HepG2 (cell line): ENCODE data around the gene MED22. TPM values are rescaled to one million over a fixed set of nuclear protein-coding genes. Genes with fewer than 3 reads are reported as not detected.

ENCODE experiments used
- ATAC-seq: fragments of 200-7000 bp; cut with Tn5 transposase; 3 replicates; pipeline ENCODE4 v1.9.1; 2020; ENCODE audit warnings: mild to moderate bottlenecking, moderate library complexity
- BruUV-seq: library from RNA; stranded (reverse); fragments of 400-500 nt; replicated peaks from 2 replicates; lab custom pipeline; 2021; lab: Mats Ljungman, UMichigan
- CTCF ChIA-PET: fragments of 300-600 bp; formaldehyde crosslinking; extraction: SDS; loops from one replicate; lab custom pipeline; 2021; ENCODE audit warnings: low total read pairs, inconsistent platforms, low intra/inter-chr PET ratio; lab: Yijun Ruan, JAX
- POLR2A ChIA-PET: fragments of 350-600 bp; sonication (Branson Sonifier 250); formaldehyde crosslinking; loops from one replicate; lab custom pipeline; 2020; ENCODE audit warnings: antibody characterized with exemption, inconsistent platforms; lab: Yijun Ruan, JAX
- DNase-seq: peaks from one replicate; pipeline ENCODE4 v3.0.0-alpha.2; 2015; ENCODE audit warnings: low spot score
- FAIRE-seq: peaks from 3 replicates; lab custom pipeline; 2011; peaks lifted over from hg19 to GRCh38; lab: Jason Lieb, UNC
- H2AFZ ChIP-seq: one replicate; pipeline ENCODE4 v1.6.1; 2011; ENCODE audit warnings: low read length, inconsistent platforms
- H3K27ac ChIP-seq: fragments of 300-600 bp; 3 replicates; pipeline ENCODE4 v1.8.0; 2011; ENCODE audit warnings: mixed run types, mild to moderate bottlenecking, mixed read lengths, low read length, inconsistent platforms; ENCODE audit not compliant: insufficient read depth; ENCODE audit errors: extremely low read length
- H3K27me3 ChIP-seq, 2 experiments: fragments of 200-600 bp in 1 of 2; 2 replicates in 1 of 2; 3 replicates in 1 of 2; pipeline versions ENCODE4 v1.6.0 to v1.8.0; 2011; ENCODE audit warnings: low read length in 2 of 2, mild to moderate bottlenecking in 2 of 2, moderate library complexity in 2 of 2, inconsistent platforms in 1 of 2; ENCODE audit not compliant: insufficient read depth in 2 of 2, control insufficient read depth in 1 of 2
- H3K36me3 ChIP-seq, 2 experiments: fragments of 200-600 bp in 1 of 2; replicated peaks in 1 of 2; 2 replicates in 1 of 2; 3 replicates in 1 of 2; pipeline versions ENCODE4 v1.5.1 to v1.8.0; 2011; ENCODE audit warnings: low read length in 2 of 2, inconsistent platforms in 1 of 2; ENCODE audit not compliant: insufficient read depth in 2 of 2, control insufficient read depth in 1 of 2
- H3K4me1 ChIP-seq: 2 replicates; pipeline ENCODE4 v1.5.1; 2012; ENCODE audit warnings: low read length, inconsistent platforms; ENCODE audit not compliant: insufficient read depth
- H3K4me2 ChIP-seq: 2 replicates; pipeline ENCODE4 v1.6.0; 2011; ENCODE audit warnings: low read depth, low read length, inconsistent platforms
- H3K4me3 ChIP-seq, 3 experiments: fragments of 200-600 bp in 1 of 3; sonication (generic), shearing (Covaris generic) in 1 of 3; replicated peaks in 1 of 3; 2 replicates each; pipeline ENCODE4 v1.5.1; 2011 to 2016; ENCODE audit warnings: low read length in 3 of 3, inconsistent platforms in 2 of 3, low read depth in 2 of 3, mild to moderate bottlenecking in 2 of 3, control low read depth in 1 of 3, mixed read lengths in 1 of 3; ENCODE audit not compliant: insufficient read depth in 1 of 3
- H3K79me2 ChIP-seq: one replicate; pipeline ENCODE4 v1.6.1; 2011; ENCODE audit warnings: low read length, inconsistent platforms; ENCODE audit not compliant: insufficient read depth
- H3K9ac ChIP-seq: 2 replicates; pipeline ENCODE4 v1.6.0; 2011; ENCODE audit warnings: mild to moderate bottlenecking, low read depth, low read length, inconsistent platforms; ENCODE audit not compliant: insufficient read depth
- H3K9me3 ChIP-seq: 2 replicates; pipeline ENCODE4 v1.5.1; 2012; ENCODE audit warnings: mild to moderate bottlenecking, low read length
- H4K20me1 ChIP-seq: 2 replicates; pipeline ENCODE4 v1.6.0; 2011; ENCODE audit warnings: inconsistent platforms, mild to moderate bottlenecking, low read length, moderate library complexity; ENCODE audit not compliant: insufficient read depth
- CREB1 ChIP-seq, 2 experiments: fragments of 450-650 bp in 1 of 2; IDR thresholded peaks; 2 replicates each; pipeline ENCODE4 v1.6.1; 2016 to 2017; ENCODE audit warnings: control low read depth in 1 of 2, mild to moderate bottlenecking in 1 of 2, missing compliant biosample characterization in 1 of 2, missing genetic modification characterization in 1 of 2
- ELF1 ChIP-seq: sonication (generic); formaldehyde crosslinking; IDR thresholded peaks from 2 replicates; pipeline ENCODE4 v1.4.0; 2020; ENCODE audit warnings: missing genetic modification reagents
- GLI4 ChIP-seq: sonication (generic); formaldehyde crosslinking; IDR thresholded peaks from 2 replicates; pipeline ENCODE4 v1.5.1; 2020; ENCODE audit warnings: missing genetic modification reagents, mild to moderate bottlenecking, moderate library complexity, borderline replicate concordance
- MAZ ChIP-seq, 2 experiments: sonication (generic) in 1 of 2; formaldehyde crosslinking in 1 of 2; IDR thresholded peaks; 2 replicates each; pipeline versions ENCODE4 v1.5.0 to v1.6.1; 2012 to 2020; ENCODE audit warnings: low read depth in 2 of 2, mild to moderate bottlenecking in 2 of 2, borderline replicate concordance in 1 of 2, improper control_type of control experiment in 1 of 2, low read length in 1 of 2, missing genetic modification reagents in 1 of 2, moderate library complexity in 1 of 2
- MIXL1 ChIP-seq: IDR thresholded peaks from 2 replicates; pipeline ENCODE4 v1.6.1; 2016
- PHF20 ChIP-seq: sonication (generic); formaldehyde crosslinking; IDR thresholded peaks from 2 replicates; pipeline ENCODE4 v1.5.0; 2020; ENCODE audit warnings: mild to moderate bottlenecking, missing genetic modification reagents
- RAD21 ChIP-seq: fragments of 450-650 bp; formaldehyde crosslinking; IDR thresholded peaks from 2 replicates; pipeline ENCODE4 v1.5.0; 2020; ENCODE audit warnings: mild to moderate bottlenecking
- REPIN1 ChIP-seq: sonication (generic); formaldehyde crosslinking; IDR thresholded peaks from 2 replicates; pipeline ENCODE4 v1.8.0; 2022; ENCODE audit warnings: missing genetic modification reagents, low read depth, mild to moderate bottlenecking, borderline replicate concordance
- SMAD1 ChIP-seq: sonication (generic); formaldehyde crosslinking; IDR thresholded peaks from 2 replicates; pipeline ENCODE4 v1.4.0; 2020; ENCODE audit warnings: missing genetic modification reagents, low read depth, mild to moderate bottlenecking, borderline replicate concordance
- STAG1 ChIP-seq: sonication (generic); formaldehyde crosslinking; IDR thresholded peaks from 2 replicates; pipeline ENCODE4 v1.4.0; 2020; ENCODE audit warnings: missing genetic modification reagents
- TCF7 ChIP-seq: sonication (generic); IDR thresholded peaks from 2 replicates; pipeline ENCODE4 v1.6.1; 2016; ENCODE audit warnings: antibody characterized with exemption, low read depth
- ZBTB3 ChIP-seq: sonication (generic); formaldehyde crosslinking; IDR thresholded peaks from 2 replicates; pipeline ENCODE4 v1.4.0; 2020; ENCODE audit warnings: low read depth, mild to moderate bottlenecking, moderate library complexity, missing genetic modification reagents, borderline replicate concordance
- ZNF788 ChIP-seq: sonication (generic); formaldehyde crosslinking; IDR thresholded peaks from 2 replicates; pipeline ENCODE4 v1.5.0; 2020; ENCODE audit warnings: mild to moderate bottlenecking, missing genetic modification reagents, borderline replicate concordance
- ZNF83 ChIP-seq: sonication (generic); formaldehyde crosslinking; IDR thresholded peaks from 2 replicates; pipeline ENCODE4 v1.4.0; 2020; ENCODE audit warnings: missing genetic modification reagents, mild to moderate bottlenecking, borderline replicate concordance
- WGBS: methylation state at CpG from one replicate; pipeline ENCODE4 v1.1.6; 2017; ENCODE audit warnings: low lambda C conversion rate; 5-methylcytosine and 5-hydroxymethylcytosine counted together
- in situ Hi-C: cut with HindIII; loops from 2 replicates; pipeline ENCODE4 v1.10.0; 2017; ENCODE audit warnings: low pct_unique_long_range_greater_than_20kb; ENCODE audit not compliant: extremely low pct_ligation_motif_present
- intact Hi-C: fragments of 100-400 bp; cut with micrococcal nuclease; formaldehyde crosslinking; loops from one replicate; pipeline ENCODE4 v1.10.0; 2022; ENCODE audit not compliant: unreplicated experiment
- polyA plus RNA-seq, 8 experiments: library from polyadenylated mRNA; depleted of rRNA in 3 of 8; stranded (reverse) in 7 of 8; unstranded in 1 of 8; fragments of >200 nt; fragmentation: Illumina TruSeq in 4 of 8; extraction: Trizol in 4 of 8; gene quantifications; 2 replicates each; pipeline versions ENCODE4 v1.2.1 to v1.2.3, GENCODE V29; 2011 to 2016; ENCODE audit warnings: low read depth in 4 of 8, missing spikeins in 1 of 8, mixed read lengths in 1 of 8; ENCODE audit not compliant: insufficient read depth in 1 of 8
- total RNA-seq, 5 experiments: library from RNA; depleted of rRNA; stranded (reverse); fragments of >200 nt; fragmentation: Illumina TruSeq; extraction: Trizol; gene quantifications; 2 replicates each; pipeline ENCODE4 v1.2.3, GENCODE V29; 2016; ENCODE audit warnings: low read depth in 1 of 5
- TF ChIP-seq, protein P1 (sequence below): sonication (generic); formaldehyde crosslinking; conservative IDR thresholded peaks from 2 replicates; pipeline ENCODE4 v1.8.0; 2022; ENCODE audit warnings: low read depth, missing genetic modification reagents
- TF ChIP-seq, protein P2 (sequence below): sonication (generic); formaldehyde crosslinking; IDR thresholded peaks from 2 replicates; pipeline ENCODE4 v1.5.0; 2020; ENCODE audit warnings: mild to moderate bottlenecking, missing genetic modification reagents
- TF ChIP-seq, protein P3 (sequence below): IDR thresholded peaks from 2 replicates; pipeline ENCODE4 v1.6.1; 2016; ENCODE audit warnings: mild to moderate bottlenecking

The MED22 gene
- total and polyA plus RNA-seq, 2 of the 13 experiments (the other 11 are each of a cell fraction or from before 2014, with no cell fraction given): 15.8 to 22.1 TPM

DNA sequence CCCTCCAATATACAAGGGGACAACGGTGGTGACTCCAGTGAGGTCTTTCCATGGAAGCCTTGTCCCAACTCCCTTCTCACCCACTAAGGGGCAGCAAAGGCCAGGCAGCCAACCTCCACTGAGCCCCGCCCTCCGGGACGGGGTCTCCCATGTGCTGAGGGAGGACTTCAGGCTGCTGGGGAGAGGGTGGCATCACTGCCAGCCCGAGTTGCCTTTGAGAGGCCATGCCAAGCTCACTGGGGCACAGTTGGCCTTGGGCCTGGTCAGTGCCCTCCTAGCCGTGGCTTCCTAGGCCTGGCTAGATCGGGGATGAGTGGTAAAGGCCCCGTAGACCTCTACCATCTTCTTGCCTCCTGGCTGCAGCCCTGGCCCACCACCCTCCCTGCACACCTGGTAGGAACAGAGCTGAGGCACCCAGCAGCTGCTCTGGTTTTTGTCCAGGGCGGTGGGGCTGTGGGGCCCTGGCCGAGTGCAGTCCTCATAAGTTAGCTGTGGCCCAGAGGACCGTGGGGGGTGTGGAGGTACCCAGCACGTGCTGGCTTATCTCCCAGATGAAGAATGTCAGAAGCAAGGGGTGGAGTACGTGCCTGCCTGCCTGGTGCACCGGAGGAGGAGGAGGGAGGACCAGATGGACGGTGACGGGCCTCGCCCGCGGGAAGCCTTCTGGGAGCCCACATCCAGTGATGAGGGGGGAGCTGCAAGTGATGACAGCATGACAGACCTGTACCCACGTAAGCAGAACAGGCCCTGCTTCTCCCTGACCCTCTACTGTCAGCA is 11.7 kb upstream of the MED22 start:
- Histone ChIP-seq H4K20me1 (peaks cover 34% of the 10 kb centered on the region; the same call in 1 of the 2 replicates), H3K79me2 (peaks cover 15% of the 10 kb centered on the region), H2AFZ (no peak overlapping the region), H3K4me1 (peaks cover 60% of the 10 kb centered on the region), H3K36me3 (peaks cover 15 to 57% of the 10 kb centered on the region in 2 experiments; a peak in 4 of 5 replicates), H3K4me2 (no peak overlapping the region), H3K27ac (peak overlapping the region; percentile 50), H3K4me3 (no peak overlapping the region), H3K9me3 (no peaks in the 10 kb centered on the region), H3K9ac (no peak overlapping the region), H3K27me3 (no peaks in the 10 kb centered on the region; a peak in 1 of 5 replicates)
- 95% methylated on average over 11 of the region's 20 CpGs for WGBS
- in situ Hi-C loops: loop anchor here (5.0 kb wide), 2 partner anchors 48 to 128 kb away; no protein-coding TSS in a partner anchor
- DNase-seq (peak; percentile 49), FAIRE-seq (no peak), ATAC-seq (peak; percentile 40)
- intact Hi-C loops: loop anchor here (1.0 to 5.0 kb wide), 3 partner anchors 38 to 128 kb away; no protein-coding TSS in a partner anchor
- ChIA-PET POLR2A (interaction anchor here (0.9 to 2.2 kb wide), 5 partner anchors 11 to 13 kb away, joined by 3 to 6 read pairs (median 4); partner anchors contain the start of genes MED22 and RPL7A), CTCF (interaction anchor here (1.1 to 1.9 kb wide), 4 partner anchors 44 to 126 kb away, joined by 3 to 6 read pairs (median 4); partner anchors contain the start of gene ADAMTS13)
- no TSS peak for BruUV-seq
- TF ChIP-seq, protein P1, sequence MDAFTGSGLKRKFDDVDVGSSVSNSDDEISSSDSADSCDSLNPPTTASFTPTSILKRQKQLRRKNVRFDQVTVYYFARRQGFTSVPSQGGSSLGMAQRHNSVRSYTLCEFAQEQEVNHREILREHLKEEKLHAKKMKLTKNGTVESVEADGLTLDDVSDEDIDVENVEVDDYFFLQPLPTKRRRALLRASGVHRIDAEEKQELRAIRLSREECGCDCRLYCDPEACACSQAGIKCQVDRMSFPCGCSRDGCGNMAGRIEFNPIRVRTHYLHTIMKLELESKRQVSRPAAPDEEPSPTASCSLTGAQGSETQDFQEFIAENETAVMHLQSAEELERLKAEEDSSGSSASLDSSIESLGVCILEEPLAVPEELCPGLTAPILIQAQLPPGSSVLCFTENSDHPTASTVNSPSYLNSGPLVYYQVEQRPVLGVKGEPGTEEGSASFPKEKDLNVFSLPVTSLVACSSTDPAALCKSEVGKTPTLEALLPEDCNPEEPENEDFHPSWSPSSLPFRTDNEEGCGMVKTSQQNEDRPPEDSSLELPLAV: no peak
- no peak for TF ChIP-seq PHF20 (CRISPR knock-in tag)
- peak; percentile 79 for TF ChIP-seq RAD21
- TF ChIP-seq, protein P2, sequence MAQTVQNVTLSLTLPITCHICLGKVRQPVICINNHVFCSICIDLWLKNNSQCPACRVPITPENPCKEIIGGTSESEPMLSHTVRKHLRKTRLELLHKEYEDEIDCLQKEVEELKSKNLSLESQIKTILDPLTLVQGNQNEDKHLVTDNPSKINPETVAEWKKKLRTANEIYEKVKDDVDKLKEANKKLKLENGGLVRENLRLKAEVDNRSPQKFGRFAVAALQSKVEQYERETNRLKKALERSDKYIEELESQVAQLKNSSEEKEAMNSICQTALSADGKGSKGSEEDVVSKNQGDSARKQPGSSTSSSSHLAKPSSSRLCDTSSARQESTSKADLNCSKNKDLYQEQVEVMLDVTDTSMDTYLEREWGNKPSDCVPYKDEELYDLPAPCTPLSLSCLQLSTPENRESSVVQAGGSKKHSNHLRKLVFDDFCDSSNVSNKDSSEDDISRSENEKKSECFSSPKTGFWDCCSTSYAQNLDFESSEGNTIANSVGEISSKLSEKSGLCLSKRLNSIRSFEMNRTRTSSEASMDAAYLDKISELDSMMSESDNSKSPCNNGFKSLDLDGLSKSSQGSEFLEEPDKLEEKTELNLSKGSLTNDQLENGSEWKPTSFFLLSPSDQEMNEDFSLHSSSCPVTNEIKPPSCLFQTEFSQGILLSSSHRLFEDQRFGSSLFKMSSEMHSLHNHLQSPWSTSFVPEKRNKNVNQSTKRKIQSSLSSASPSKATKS: no peak
- no peak for TF ChIP-seq SMAD1 (CRISPR knock-in tag)
- TF ChIP-seq MIXL1 (CRISPR knock-in tag): no peak
- peak; percentile 85 for TF ChIP-seq STAG1 (CRISPR knock-in tag)
- no peak for TF ChIP-seq ZBTB3
- TF ChIP-seq, protein P3, sequence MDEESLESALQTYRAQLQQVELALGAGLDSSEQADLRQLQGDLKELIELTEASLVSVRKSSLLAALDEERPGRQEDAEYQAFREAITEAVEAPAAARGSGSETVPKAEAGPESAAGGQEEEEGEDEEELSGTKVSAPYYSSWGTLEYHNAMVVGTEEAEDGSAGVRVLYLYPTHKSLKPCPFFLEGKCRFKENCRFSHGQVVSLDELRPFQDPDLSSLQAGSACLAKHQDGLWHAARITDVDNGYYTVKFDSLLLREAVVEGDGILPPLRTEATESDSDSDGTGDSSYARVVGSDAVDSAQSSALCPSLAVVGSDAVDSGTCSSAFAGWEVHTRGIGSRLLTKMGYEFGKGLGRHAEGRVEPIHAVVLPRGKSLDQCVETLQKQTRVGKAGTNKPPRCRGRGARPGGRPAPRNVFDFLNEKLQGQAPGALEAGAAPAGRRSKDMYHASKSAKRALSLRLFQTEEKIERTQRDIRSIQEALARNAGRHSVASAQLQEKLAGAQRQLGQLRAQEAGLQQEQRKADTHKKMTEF (CRISPR knock-in tag): no peak
- TF ChIP-seq ZNF788 (CRISPR knock-in tag): no peak
- no peak for TF ChIP-seq MAZ (IDR thresholded peaks at IDR 0.05; ENCODE audit: borderline replicate concordance, low read depth, low read length)
- TF ChIP-seq MAZ (CRISPR knock-in tag; IDR thresholded peaks at IDR 0.05; ENCODE audit: low read depth): 0 out of 2 replicates have a peak, but pooled peaks have one; percentile 40
- TF ChIP-seq CREB1 (IDR thresholded peaks at IDR 0.05): no peak
- TF ChIP-seq CREB1 (CRISPR knock-in tag; IDR thresholded peaks at IDR 0.05): no peak
- TF ChIP-seq TCF7: no peak
- TF ChIP-seq ELF1: no peak
- TF ChIP-seq ZNF83: no peak
- TF ChIP-seq GLI4: no peak
- TF ChIP-seq REPIN1 (CRISPR knock-in tag): no peak
